K562 (cell line): ENCODE results near the gene PPP2R5A. TPM values are rescaled to one million over a fixed set of nuclear protein-coding genes. Genes with fewer than 3 reads are reported as not detected.

Source experiments
- BRD9 ChIP-seq: fragments of 450-650 bp; IDR thresholded peaks from 2 replicates; pipeline ENCODE4 v1.6.1; 2018; ENCODE audit warnings: low read depth; ENCODE audit not compliant: partially characterized antibody
- CREB1 ChIP-seq, 2 experiments: sonication (generic) in 1 of 2; formaldehyde crosslinking in 1 of 2; IDR thresholded peaks; 2 replicates each; pipeline versions ENCODE4 v1.6.1 to v1.8.0; 2012 to 2022; ENCODE audit warnings: inconsistent platforms in 1 of 2, mild to moderate bottlenecking in 1 of 2, missing genetic modification reagents in 1 of 2, moderate library complexity in 1 of 2
- CTBP1 ChIP-seq: fragments of 450-650 bp; IDR thresholded peaks from 2 replicates; pipeline ENCODE4 v1.6.1; 2016; ENCODE audit warnings: borderline replicate concordance
- FOXJ2 ChIP-seq: fragments of 200-800 bp; sonication (Bioruptor generic); IDR thresholded peaks from 2 replicates; pipeline ENCODE4 v1.6.1; 2016; ENCODE audit warnings: missing genetic modification characterization, missing compliant biosample characterization
- GATAD2B ChIP-seq: fragments of 450-650 bp; IDR thresholded peaks from 2 replicates; pipeline ENCODE4 v1.6.1; 2017; ENCODE audit warnings: mild to moderate bottlenecking, borderline replicate concordance
- LARP7 ChIP-seq: fragments of 450-650 bp; IDR thresholded peaks from 2 replicates; pipeline ENCODE4 v1.6.1; 2016
- MTF1 ChIP-seq: fragments of 250-450 bp; sonication (Bioruptor Pico); IDR thresholded peaks from 2 replicates; pipeline ENCODE4 v1.9.0; 2021; ENCODE audit warnings: moderate library complexity, mild to moderate bottlenecking, inconsistent platforms, borderline replicate concordance
- NUFIP1 ChIP-seq: fragments of 450-650 bp; IDR thresholded peaks from 2 replicates; pipeline ENCODE4 v1.6.1; 2018; ENCODE audit not compliant: partially characterized antibody
- POLR2A ChIP-seq: fragments of 450-650 bp; conservative IDR thresholded peaks from 2 replicates; pipeline ENCODE4 v1.6.1; 2016
- RBM17 ChIP-seq: fragments of 200-400 bp; formaldehyde crosslinking; IDR thresholded peaks from 2 replicates; pipeline ENCODE4 v1.6.1; 2017; ENCODE audit warnings: low read depth, mild to moderate bottlenecking, low read length, borderline replicate concordance
- SIN3A ChIP-seq, 2 experiments: fragments of 150-350 bp in 1 of 2; IDR thresholded peaks; 2 replicates each; pipeline ENCODE4 v1.6.1; 2011 to 2016; ENCODE audit warnings: borderline replicate concordance in 2 of 2, low read depth in 2 of 2, low read length in 2 of 2, mild to moderate bottlenecking in 2 of 2, moderate library complexity in 2 of 2; ENCODE audit not compliant: control insufficient read depth in 1 of 2
- TARDBP ChIP-seq: fragments of 450-650 bp; IDR thresholded peaks from 2 replicates; pipeline ENCODE4 v1.6.1; 2016
- ZEB2 ChIP-seq: fragments of 450-650 bp; IDR thresholded peaks from 2 replicates; pipeline ENCODE4 v1.6.1; 2016
- ZNF224 ChIP-seq: sonication (generic); formaldehyde crosslinking; IDR thresholded peaks from 2 replicates; pipeline ENCODE4 v1.8.0; 2022; ENCODE audit warnings: mild to moderate bottlenecking, missing genetic modification reagents
- ZNF282 ChIP-seq: sonication (generic); formaldehyde crosslinking; IDR thresholded peaks from 2 replicates; pipeline ENCODE4 v1.8.1; 2023; ENCODE audit warnings: missing genetic modification reagents
- ZNF707 ChIP-seq: fragments of 250-450 bp; sonication (Bioruptor Pico); conservative IDR thresholded peaks from 2 replicates; pipeline ENCODE4 v1.8.0; 2022; ENCODE audit warnings: inconsistent platforms, mild to moderate bottlenecking, moderate library complexity
- polyA plus RNA-seq, 8 experiments: library from polyadenylated mRNA; depleted of rRNA in 4 of 8; stranded (reverse) in 5 of 8; unstranded in 3 of 8; fragments of >200 nt; fragmentation: Nextera tagmentation in 2 of 8; fragmentation: Illumina TruSeq in 1 of 8; extraction: Ambion mirVana in 2 of 8; extraction: Trizol in 1 of 8; gene quantifications; 2 replicates each; pipeline versions ENCODE4 v1.2.1 to v1.2.3, GENCODE V29; 2011 to 2014; ENCODE audit warnings: inconsistent platforms in 1 of 8, missing spikeins in 1 of 8
- total RNA-seq, 7 experiments: library from RNA; depleted of rRNA in 6 of 7; stranded (reverse); fragments of >200 nt in 6 of 7; fragmentation: Illumina TruSeq in 2 of 7; extraction: Trizol in 2 of 7; gene quantifications; 2 replicates each; pipeline versions ENCODE4 v1.2.1 to v1.2.3, GENCODE V29; 2011 to 2021; ENCODE audit warnings: low replicate concordance in 1 of 7
- TF ChIP-seq, protein P1 (sequence below): fragments of 450-650 bp; IDR thresholded peaks from 2 replicates; pipeline ENCODE4 v1.7.1; 2018; ENCODE audit warnings: mild to moderate bottlenecking, low read depth; ENCODE audit not compliant: partially characterized antibody
- TF ChIP-seq, protein P2 (sequence below): IDR thresholded peaks from 2 replicates; pipeline ENCODE4 v1.6.1; 2016; ENCODE audit warnings: missing genetic modification characterization, missing compliant biosample characterization
- TF ChIP-seq, protein P3 (sequence below): fragments of 250-450 bp; sonication (Bioruptor Pico); IDR thresholded peaks from 2 replicates; pipeline ENCODE4 v1.5.0; 2020; ENCODE audit warnings: mild to moderate bottlenecking, borderline replicate concordance
- TF ChIP-seq, protein P4 (sequence below), 2 experiments: fragments of 150-350 bp in 1 of 2; IDR thresholded peaks; 2 replicates each; pipeline ENCODE4 v1.6.1; 2012 to 2016; ENCODE audit warnings: low read depth in 2 of 2, low read length in 2 of 2, mild to moderate bottlenecking in 1 of 2, moderate library complexity in 1 of 2

PPP2R5A gene
- total and polyA plus RNA-seq, 9 of the 15 experiments (the other 6 are each of a cell fraction or from before 2014, with no cell fraction given) = 26.9 to 106 (median 64.3) TPM

DNA sequence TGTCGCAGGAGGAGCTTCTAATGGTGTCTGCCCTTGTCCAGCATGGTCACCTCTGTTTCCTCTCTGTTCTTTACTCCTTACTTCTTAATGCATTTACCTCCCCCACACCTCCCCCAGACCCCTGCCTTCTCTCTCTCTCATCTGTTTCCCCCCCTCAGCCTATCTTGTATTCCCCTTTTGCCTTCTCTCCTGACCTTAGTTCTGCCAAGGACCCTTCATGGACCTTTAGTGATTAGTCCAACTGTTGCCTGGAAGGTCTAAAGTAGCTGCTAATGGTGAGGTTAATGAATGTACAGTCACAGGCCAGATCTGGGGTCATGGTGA is 42.3 kb upstream of the PPP2R5A start (continued):
- TF ChIP-seq, protein P1, sequence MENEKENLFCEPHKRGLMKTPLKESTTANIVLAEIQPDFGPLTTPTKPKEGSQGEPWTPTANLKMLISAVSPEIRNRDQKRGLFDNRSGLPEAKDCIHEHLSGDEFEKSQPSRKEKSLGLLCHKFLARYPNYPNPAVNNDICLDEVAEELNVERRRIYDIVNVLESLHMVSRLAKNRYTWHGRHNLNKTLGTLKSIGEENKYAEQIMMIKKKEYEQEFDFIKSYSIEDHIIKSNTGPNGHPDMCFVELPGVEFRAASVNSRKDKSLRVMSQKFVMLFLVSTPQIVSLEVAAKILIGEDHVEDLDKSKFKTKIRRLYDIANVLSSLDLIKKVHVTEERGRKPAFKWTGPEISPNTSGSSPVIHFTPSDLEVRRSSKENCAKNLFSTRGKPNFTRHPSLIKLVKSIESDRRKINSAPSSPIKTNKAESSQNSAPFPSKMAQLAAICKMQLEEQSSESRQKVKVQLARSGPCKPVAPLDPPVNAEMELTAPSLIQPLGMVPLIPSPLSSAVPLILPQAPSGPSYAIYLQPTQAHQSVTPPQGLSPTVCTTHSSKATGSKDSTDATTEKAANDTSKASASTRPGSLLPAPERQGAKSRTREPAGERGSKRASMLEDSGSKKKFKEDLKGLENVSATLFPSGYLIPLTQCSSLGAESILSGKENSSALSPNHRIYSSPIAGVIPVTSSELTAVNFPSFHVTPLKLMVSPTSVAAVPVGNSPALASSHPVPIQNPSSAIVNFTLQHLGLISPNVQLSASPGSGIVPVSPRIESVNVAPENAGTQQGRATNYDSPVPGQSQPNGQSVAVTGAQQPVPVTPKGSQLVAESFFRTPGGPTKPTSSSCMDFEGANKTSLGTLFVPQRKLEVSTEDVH = no peak
- TF ChIP-seq TARDBP = no peak
- TF ChIP-seq ZNF224 (CRISPR knock-in tag) = no peak
- no peak for TF ChIP-seq RBM17
- no peak for TF ChIP-seq FOXJ2
- TF ChIP-seq POLR2A = no peak
- TF ChIP-seq ZNF707 = no peak
- TF ChIP-seq GATAD2B = no peak
- no peak for TF ChIP-seq NUFIP1
- no peak for TF ChIP-seq CTBP1
- TF ChIP-seq SIN3A (IDR thresholded peaks at IDR 0.05; ENCODE audit: borderline replicate concordance in 2 of 2, control insufficient read depth in 1 of 2, low read depth in 2 of 2, low read length in 2 of 2) = no peak
- TF ChIP-seq BRD9 = no peak
- no peak for TF ChIP-seq CREB1 (IDR thresholded peaks at IDR 0.05)
- TF ChIP-seq CREB1 (CRISPR knock-in tag; IDR thresholded peaks at IDR 0.05) = no peak
- no peak for TF ChIP-seq MTF1 (CRISPR knock-in tag)
- TF ChIP-seq LARP7 = no peak
- TF ChIP-seq ZEB2 = no peak
- no peak for TF ChIP-seq ZNF282 (CRISPR knock-in tag)
- TF ChIP-seq, protein P2, sequence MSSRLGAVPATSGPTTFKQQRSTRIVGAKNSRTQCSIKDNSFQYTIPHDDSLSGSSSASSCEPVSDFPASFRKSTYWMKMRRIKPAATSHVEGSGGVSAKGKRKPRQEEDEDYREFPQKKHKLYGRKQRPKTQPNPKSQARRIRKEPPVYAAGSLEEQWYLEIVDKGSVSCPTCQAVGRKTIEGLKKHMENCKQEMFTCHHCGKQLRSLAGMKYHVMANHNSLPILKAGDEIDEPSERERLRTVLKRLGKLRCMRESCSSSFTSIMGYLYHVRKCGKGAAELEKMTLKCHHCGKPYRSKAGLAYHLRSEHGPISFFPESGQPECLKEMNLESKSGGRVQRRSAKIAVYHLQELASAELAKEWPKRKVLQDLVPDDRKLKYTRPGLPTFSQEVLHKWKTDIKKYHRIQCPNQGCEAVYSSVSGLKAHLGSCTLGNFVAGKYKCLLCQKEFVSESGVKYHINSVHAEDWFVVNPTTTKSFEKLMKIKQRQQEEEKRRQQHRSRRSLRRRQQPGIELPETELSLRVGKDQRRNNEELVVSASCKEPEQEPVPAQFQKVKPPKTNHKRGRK (tag) = peak; percentile 56; the same call in 1 of the 2 replicates
- TF ChIP-seq, protein P3, sequence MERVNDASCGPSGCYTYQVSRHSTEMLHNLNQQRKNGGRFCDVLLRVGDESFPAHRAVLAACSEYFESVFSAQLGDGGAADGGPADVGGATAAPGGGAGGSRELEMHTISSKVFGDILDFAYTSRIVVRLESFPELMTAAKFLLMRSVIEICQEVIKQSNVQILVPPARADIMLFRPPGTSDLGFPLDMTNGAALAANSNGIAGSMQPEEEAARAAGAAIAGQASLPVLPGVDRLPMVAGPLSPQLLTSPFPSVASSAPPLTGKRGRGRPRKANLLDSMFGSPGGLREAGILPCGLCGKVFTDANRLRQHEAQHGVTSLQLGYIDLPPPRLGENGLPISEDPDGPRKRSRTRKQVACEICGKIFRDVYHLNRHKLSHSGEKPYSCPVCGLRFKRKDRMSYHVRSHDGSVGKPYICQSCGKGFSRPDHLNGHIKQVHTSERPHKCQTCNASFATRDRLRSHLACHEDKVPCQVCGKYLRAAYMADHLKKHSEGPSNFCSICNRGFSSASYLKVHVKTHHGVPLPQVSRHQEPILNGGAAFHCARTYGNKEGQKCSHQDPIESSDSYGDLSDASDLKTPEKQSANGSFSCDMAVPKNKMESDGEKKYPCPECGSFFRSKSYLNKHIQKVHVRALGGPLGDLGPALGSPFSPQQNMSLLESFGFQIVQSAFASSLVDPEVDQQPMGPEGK = 0 out of 2 replicates have a peak, but pooled peaks have one; percentile 9
- TF ChIP-seq, protein P4, sequence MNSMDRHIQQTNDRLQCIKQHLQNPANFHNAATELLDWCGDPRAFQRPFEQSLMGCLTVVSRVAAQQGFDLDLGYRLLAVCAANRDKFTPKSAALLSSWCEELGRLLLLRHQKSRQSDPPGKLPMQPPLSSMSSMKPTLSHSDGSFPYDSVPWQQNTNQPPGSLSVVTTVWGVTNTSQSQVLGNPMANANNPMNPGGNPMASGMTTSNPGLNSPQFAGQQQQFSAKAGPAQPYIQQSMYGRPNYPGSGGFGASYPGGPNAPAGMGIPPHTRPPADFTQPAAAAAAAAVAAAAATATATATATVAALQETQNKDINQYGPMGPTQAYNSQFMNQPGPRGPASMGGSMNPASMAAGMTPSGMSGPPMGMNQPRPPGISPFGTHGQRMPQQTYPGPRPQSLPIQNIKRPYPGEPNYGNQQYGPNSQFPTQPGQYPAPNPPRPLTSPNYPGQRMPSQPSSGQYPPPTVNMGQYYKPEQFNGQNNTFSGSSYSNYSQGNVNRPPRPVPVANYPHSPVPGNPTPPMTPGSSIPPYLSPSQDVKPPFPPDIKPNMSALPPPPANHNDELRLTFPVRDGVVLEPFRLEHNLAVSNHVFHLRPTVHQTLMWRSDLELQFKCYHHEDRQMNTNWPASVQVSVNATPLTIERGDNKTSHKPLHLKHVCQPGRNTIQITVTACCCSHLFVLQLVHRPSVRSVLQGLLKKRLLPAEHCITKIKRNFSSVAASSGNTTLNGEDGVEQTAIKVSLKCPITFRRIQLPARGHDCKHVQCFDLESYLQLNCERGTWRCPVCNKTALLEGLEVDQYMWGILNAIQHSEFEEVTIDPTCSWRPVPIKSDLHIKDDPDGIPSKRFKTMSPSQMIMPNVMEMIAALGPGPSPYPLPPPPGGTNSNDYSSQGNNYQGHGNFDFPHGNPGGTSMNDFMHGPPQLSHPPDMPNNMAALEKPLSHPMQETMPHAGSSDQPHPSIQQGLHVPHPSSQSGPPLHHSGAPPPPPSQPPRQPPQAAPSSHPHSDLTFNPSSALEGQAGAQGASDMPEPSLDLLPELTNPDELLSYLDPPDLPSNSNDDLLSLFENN (IDR thresholded peaks at IDR 0.05; ENCODE audit: low read depth in 2 of 2, low read length in 2 of 2) = no peak
